AG09309 (cell line): ENCODE results near the gene MEIS1.

Experiments
- DNase-seq: peaks from one replicate; pipeline ENCODE4 v3.0.0-alpha.2; 2010; ENCODE audit warnings: low read depth
- H3K4me3 ChIP-seq: 2 replicates; pipeline ENCODE4 v1.5.1; 2011; ENCODE audit warnings: mild to moderate bottlenecking, low read depth, low read length, moderate library complexity; ENCODE audit not compliant: control insufficient read depth
- TF ChIP-seq, protein P1 (sequence below): IDR thresholded peaks from 2 replicates; pipeline ENCODE4 v1.5.1; 2011; ENCODE audit warnings: mild to moderate bottlenecking, low read depth, low read length, inconsistent platforms; ENCODE audit not compliant: insufficient read depth, control insufficient read depth; ENCODE audit errors: missing control alignments

MEIS1 gene

DNA sequence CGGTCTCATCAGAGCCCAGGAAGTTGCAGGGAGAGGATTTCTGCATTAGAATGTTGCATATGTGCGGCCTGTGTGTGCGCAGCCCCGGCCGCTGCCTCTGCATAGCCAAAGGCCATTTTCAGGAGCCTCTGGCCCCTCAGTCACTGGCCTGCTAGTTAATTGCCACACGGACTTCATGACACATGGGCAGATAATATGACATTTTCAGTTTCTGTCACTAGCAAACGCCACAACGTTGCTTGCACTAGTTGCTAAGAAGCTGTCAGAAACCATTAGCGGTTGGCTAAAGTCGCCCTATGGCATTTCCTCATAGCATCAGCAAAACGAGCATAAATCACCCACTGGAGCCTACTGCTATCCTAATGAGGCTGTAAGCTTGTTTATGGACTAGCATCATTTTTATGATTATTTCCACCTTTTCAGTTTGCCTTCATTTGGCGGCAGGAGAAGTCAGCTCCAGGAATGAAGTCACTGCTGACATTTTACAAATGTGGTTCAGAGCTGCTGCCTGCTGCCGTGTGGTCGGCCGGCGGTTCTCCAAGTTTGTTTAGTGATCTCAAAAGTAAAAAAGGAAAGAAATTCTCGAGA is 73.7 kb downstream of the MEIS1 start:
- no peak overlapping the region for H3K4me3 ChIP-seq
- no peak for DNase-seq
- TF ChIP-seq, protein P1, sequence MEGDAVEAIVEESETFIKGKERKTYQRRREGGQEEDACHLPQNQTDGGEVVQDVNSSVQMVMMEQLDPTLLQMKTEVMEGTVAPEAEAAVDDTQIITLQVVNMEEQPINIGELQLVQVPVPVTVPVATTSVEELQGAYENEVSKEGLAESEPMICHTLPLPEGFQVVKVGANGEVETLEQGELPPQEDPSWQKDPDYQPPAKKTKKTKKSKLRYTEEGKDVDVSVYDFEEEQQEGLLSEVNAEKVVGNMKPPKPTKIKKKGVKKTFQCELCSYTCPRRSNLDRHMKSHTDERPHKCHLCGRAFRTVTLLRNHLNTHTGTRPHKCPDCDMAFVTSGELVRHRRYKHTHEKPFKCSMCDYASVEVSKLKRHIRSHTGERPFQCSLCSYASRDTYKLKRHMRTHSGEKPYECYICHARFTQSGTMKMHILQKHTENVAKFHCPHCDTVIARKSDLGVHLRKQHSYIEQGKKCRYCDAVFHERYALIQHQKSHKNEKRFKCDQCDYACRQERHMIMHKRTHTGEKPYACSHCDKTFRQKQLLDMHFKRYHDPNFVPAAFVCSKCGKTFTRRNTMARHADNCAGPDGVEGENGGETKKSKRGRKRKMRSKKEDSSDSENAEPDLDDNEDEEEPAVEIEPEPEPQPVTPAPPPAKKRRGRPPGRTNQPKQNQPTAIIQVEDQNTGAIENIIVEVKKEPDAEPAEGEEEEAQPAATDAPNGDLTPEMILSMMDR = no peak

DNA sequence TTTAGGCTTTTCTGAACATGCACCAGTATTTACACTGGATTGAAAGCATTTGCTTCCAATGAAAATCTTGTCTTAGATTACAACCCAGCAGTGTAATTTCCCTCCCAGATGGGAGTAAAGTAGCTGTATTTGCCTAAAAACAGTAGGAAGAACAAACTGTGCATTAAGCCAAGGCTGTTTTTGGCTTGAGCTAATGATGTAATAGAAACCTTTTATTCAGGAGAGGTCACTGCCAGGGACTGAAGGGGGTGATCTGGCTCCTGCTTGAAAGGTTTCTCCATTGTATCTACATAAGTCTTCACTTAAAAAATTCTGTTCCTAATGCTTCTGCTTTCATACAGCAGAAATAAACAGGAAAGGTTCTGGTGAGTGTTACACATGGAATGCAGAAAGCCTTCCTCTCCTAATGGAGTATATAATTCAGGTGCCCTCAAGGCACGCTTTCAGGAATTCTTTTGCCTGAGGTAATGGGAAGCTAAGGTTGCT is 74.4 kb downstream of the MEIS1 start:
- H3K4me3 ChIP-seq = no peak overlapping the region
- no peak for DNase-seq
- TF ChIP-seq, protein P1 = no peak

DNA sequence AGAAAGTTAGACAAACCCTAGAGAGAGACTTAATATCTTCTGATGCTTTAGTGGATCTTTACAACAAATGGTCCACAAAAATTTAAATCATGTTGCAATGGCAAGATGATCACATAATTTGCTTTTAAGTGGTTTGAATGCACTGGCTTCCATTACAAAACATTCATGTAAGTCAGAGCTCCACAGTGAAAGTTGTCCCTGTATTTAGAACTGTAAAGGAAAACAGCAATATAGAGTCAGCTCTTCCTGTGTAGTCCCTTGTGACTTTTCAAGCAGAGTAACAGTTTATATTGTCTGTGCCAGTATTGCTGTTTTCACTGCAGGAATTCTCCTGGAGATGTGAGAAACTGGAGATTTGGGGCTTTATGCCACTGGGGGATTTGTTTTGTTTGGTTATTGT is 77.7 kb downstream of the MEIS1 start:
- no peak overlapping the region for H3K4me3 ChIP-seq
- DNase-seq = no peak
- TF ChIP-seq, protein P1 = no peak

DNA sequence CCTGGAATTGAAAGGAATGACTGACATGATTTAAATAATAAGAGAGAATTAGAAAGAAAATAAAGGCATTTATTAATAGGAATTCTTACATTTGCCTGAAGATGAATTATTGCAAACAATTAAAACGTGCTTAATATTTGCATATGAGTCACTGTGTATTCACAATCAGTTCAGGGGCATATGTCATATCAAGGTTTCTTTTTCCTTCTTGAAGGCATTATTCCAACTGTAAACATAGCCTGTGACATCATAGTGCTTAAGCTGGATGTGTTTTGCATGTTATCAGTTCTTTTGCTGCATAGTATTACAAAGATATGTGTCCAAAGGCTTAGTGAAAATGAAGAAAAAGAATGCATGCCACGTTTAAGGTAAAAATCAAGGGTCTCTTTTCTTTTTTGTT is 80.8 kb downstream of the MEIS1 start:
- DNase-seq = no peak
- H3K4me3 ChIP-seq = no peak overlapping the region
- TF ChIP-seq, protein P1 = no peak

DNA sequence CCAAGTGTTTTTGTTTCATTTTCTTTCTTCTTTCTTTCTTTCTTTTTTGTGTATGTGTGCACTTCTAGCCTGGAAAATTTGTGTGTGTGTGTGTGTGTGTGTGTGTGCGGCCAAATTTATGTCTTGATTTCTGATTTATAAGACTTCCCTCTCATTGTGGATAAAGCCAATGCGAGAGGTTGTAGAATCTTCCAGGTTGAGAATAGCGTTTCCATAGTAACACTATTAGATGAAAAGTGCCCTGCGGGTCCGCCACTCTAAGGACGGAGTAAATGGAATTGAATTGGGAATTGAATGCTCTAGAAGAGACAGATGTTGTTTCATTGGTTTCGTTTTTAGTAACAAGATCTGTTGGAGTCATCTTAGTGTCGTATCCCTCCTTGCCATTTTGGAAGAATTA is 81.6 kb downstream of the MEIS1 start:
- TF ChIP-seq, protein P1 = no peak
- DNase-seq = no peak
- no peak overlapping the region for H3K4me3 ChIP-seq

DNA sequence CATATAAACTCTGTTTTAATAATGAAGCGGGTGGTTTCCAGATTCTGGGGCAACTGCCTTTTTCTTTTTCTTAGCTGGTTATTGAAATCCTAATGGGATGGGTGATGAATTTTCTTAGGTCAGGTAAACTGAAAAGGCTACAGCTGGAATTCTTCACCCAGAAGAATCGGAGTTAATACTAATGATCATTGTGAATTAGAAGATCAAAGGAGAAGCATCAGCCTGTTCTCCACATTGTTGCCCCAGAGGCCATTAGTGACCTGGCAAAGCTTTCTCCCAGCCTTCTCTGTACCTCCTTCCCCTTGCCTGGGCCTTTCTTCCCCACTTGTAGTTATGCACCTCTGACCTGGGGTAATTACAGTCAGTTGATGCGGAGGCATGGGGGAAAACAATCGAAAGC is 82.8 kb downstream of the MEIS1 start:
- TF ChIP-seq, protein P1 = no peak
- no peak overlapping the region for H3K4me3 ChIP-seq
- DNase-seq = no peak
